Esophagus squamous epithelium (tissue), 4 donors: ENCODE measurements around the gene BCL2.

ENCODE experiments used
- CTCF ChIP-seq, 6 experiments: fragments of 450-650 bp in 4 of 6; fragments of 200-600 bp in 2 of 6; sonication (generic) in 2 of 6; IDR thresholded peaks; one replicate each; pipeline ENCODE4 v1.5.1; 2016 to 2019; ENCODE audit warnings: antibody characterized with exemption in 6 of 6, mild to moderate bottlenecking in 4 of 6, moderate library complexity in 4 of 6
- POLR2A ChIP-seq, 4 donors: fragments of 450-650 bp; IDR thresholded peaks; one replicate each; pipeline ENCODE4 v1.6.1; 2017; ENCODE audit warnings: antibody characterized with exemption in 4 of 4, mild to moderate bottlenecking in 4 of 4, moderate library complexity in 3 of 4

DNA sequence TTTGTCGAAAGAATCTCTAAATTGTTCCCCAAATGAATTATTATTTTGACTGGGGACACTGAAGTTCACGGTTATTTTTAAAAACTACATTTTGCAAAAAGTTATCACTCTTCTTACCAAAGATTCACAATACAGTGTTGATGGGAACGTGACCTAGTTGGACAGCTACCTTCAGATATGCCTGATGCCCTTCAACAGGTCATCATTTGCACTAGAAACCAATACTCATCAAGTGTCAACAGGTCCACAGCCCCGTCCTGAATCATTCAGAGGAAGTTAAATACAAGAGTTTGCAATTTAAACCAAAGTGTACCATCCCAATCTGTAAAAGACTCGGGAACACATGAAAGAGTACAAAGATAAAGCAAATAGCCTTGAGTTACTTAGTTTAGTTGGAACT lies 28.3 kb downstream of the BCL2 start:
- TF ChIP-seq CTCF (IDR thresholded peaks at IDR 0.05) (no peak), POLR2A (IDR thresholded peaks at IDR 0.05) (no peak)
